Ovary (tissue), 3 donors: ENCODE results near the gene SLC1A6.

ENCODE experiments used
- EP300 ChIP-seq: sonication (generic); formaldehyde crosslinking; IDR thresholded peaks from one replicate; pipeline ENCODE4 v1.6.1; 2017; ENCODE audit warnings: antibody characterized with exemption
- POLR2A ChIP-seq: fragments of 450-650 bp; IDR thresholded peaks from one replicate; pipeline ENCODE4 v1.6.1; 2017; ENCODE audit warnings: antibody characterized with exemption, mild to moderate bottlenecking, moderate library complexity
- TF ChIP-seq, protein P1 (sequence below), 3 donors: fragments of 450-650 bp in 2 of 3; fragments of 200-600 bp in 1 of 3; IDR thresholded peaks; one replicate each; pipeline versions ENCODE4 v1.5.1 to v1.8.0; 2016 to 2022; ENCODE audit warnings: antibody characterized with exemption in 3 of 3, mild to moderate bottlenecking in 1 of 3
- donor health status: DM: no; HTN: no; CAD: no.

DNA sequence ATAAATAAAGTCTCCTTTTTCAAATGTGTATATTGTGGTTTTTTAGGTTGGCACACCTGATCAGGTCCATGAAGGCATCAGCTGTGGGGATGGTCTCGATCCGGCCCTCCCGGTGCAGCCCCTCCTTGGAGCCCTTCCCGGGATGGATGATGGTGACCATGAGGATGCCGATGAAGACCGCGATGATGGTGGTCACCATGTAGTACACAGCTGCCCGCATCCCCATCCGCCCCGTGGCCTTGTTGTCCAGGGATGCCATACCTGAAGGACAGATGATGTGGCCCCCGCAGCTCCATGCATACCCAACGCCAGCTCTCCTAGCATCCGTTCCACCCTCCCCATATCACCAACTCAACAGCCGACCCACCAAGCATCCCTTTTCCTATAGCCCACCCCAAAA lies 11.4 kb downstream of the SLC1A6 start:
- TF ChIP-seq, protein P1, sequence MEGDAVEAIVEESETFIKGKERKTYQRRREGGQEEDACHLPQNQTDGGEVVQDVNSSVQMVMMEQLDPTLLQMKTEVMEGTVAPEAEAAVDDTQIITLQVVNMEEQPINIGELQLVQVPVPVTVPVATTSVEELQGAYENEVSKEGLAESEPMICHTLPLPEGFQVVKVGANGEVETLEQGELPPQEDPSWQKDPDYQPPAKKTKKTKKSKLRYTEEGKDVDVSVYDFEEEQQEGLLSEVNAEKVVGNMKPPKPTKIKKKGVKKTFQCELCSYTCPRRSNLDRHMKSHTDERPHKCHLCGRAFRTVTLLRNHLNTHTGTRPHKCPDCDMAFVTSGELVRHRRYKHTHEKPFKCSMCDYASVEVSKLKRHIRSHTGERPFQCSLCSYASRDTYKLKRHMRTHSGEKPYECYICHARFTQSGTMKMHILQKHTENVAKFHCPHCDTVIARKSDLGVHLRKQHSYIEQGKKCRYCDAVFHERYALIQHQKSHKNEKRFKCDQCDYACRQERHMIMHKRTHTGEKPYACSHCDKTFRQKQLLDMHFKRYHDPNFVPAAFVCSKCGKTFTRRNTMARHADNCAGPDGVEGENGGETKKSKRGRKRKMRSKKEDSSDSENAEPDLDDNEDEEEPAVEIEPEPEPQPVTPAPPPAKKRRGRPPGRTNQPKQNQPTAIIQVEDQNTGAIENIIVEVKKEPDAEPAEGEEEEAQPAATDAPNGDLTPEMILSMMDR (IDR thresholded peaks at IDR 0.05), result no peak
- no peak for TF ChIP-seq POLR2A
- TF ChIP-seq EP300, result no peak
